Astrocyte of the hippocampus (primary cell): ENCODE results near the gene RPA1.
"Not testable (repeated sequence)": the region's sequence is repeated elsewhere in the genome, so short reads cannot be mapped to it uniquely, and the experiment has no call there.

Experiments
- DNase-seq: peaks from one replicate; pipeline ENCODE4 v3.0.0; 2011; ENCODE audit warnings: low read depth, low spot score

Gene RPA1

DNA sequence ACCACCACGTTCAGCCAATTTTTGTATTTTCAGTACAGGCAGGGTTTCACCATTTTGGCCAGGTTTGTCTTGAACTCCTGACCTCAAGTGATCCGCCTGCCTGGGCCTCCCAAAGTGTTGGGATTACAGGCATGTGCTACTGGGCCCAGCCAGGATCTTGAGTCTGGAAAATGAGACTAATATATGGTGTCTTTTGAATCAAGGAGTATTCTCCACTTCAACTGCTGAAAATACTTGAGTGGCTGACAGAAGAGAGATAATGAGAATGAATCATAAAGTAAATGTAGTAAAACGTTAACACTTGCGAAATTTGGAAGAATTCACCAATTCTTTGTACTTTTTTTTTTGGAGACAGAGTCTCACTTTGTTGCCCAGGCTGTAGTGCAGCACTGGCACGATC is 16.7 kb upstream of the RPA1 start:
- DNase-seq = no peak

DNA sequence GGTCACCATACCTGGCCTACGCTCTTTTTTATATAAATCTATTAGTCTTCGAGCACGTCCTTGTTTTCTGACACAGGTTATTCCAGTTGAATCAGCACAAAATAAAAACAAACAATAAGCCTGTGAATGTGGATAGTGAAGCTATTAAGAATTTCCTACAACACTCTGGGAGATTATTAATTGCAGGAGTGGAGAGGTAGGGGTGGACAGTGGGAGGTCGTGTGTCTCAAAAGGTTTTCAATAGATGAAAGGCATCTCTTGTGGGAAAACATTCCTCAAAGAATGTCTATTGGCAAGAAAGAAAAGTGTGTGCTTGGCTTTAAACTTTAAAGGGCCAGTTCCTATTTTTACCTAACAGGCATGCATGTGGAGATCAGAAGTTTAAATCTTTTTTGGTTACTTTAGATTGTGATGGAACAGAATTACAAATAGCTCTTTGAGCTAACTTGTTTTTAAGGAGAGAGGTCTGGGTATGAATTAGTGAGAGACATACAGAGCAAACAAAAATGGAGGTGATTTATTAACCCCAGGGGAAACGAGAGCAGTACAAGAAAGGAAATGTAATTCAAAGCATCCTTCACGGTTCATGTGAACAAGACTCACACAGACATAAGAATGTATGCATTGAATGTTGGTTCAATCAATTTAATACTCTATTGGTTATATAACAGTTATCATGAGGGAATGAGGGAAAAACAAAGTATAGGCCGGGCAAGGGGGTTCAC is 9.1 kb upstream of the RPA1 start:
- peak; percentile 64 for DNase-seq

GRCh38 chr17:1829216-1829591 is 601 bp upstream of the RPA1 start:
- DNase-seq = no peak

GRCh38 chr17:1830288-1830687 is 483 bp downstream of the RPA1 start:
- DNase-seq = peak; percentile 27

GRCh38 chr17:1834380-1835149 is 4.8 kb downstream of the RPA1 start:
- DNase-seq = no peak

DNA sequence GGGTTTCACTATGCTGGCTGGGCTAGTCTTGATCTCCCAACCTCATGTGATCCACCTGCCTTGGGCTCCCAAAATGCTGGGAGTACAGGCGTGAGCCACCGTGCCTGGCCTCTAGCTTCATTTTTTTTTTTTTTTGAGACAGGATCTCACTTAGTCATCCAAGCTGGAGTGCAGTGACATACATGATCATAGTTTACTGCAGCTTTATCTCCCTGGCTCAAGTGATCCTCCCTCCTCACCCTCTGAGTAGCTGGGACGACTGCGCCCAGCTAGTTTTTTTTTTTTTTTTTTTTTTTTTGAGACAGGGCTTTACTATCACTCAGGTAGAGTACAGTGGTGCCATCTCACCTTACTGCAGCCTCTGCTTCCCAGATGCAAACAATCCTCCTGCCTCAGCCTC is 9.7 kb downstream of the RPA1 start:
- DNase-seq = no peak

DNA sequence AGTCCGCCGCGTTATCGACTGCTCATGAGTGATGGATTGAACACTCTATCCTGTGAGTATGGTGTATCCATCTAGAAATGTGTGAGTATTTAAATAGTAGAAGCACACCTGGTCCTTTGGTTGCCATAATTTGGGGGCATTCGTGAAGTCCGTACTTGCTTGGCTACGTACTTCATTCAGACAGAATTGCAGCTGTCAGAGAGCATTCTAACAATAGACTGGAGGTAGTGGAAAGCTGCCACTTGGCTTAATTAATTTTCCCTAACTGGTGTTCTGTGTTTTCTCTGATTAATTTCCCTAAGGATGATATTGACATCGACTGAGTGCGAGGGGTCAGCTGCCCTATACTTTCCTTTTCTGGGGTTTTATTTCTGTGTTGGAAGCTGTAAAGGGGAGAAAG is 14.1 kb downstream of the RPA1 start:
- DNase-seq = no peak

- no peak for DNase-seq
Observed at GRCh38 chr17:1847191-1847590, 17.4 kb downstream of the RPA1 start.

DNA sequence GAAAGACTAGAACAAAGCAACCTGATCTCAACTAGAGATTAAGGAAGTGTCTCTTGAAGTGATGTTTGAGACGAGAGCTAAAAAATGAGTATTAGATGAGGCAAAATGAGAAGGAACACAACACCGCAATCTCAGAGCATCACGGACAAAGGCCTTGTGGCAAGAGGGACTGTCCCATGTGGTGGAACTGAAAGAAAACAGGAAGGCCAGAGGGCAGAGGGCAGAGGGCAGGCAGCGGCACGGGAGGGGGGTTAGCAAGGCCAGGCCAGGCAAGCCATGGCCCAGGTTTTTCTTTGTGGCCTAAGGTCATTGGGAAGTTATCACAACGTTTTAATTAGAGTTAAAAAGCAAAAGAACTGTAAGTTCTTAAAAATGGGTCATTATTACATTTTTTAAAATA is 22.5 kb downstream of the RPA1 start:
- DNase-seq = no peak

GRCh38 chr17:1853698-1854097 is 23.9 kb downstream of the RPA1 start:
- DNase-seq = no peak

- not testable (repeated sequence) for DNase-seq
Observed at GRCh38 chr17:1856462-1856861, 26.7 kb downstream of the RPA1 start.

- DNase-seq = no peak
Observed at GRCh38 chr17:1860978-1861377, 31.2 kb downstream of the RPA1 start.

GRCh38 chr17:1861391-1862010 is 31.7 kb downstream of the RPA1 start:
- DNase-seq = no peak

- peak; percentile 20 for DNase-seq
Observed at GRCh38 chr17:1865252-1866037, 35.6 kb downstream of the RPA1 start.

DNA sequence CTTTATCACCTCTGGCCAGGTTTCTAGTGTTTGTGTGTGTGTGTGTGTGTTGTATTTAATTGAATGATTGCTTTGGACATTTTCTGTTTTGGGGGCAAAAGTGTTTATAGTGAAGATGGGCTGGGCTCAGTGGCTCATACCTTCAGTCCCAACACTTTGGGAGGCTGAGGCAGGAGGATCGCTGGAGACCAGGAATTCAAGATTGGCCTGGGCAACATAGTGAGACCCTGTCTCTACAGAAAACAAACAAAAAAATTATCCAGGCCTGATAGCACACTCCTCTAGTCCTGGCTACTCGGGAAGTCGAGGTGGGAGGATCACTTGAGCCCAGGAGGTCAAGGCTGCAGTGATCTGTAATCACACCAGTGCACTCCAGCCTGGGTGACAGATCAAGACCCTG is 37.5 kb downstream of the RPA1 start:
- no peak for DNase-seq

DNA sequence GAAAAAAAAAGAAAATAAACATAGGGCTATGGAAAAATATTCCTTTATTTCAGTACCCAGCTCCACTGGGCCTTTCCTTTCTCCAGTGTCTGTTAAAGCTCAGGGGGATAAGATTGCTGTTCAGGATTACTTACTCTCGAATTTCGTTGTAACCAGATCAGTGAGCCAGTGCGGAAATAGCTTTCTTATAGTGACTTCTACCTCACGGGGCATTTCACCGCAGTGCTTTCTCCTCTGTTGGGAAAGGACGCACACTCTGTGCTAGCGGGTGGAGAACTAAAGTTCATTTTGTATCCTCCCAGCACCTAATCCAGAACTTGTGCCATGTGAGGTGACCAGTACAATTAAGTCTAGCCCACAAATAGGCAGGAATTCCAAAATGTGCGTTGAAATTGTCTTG is 38.3 kb downstream of the RPA1 start:
- DNase-seq = no peak

DNA sequence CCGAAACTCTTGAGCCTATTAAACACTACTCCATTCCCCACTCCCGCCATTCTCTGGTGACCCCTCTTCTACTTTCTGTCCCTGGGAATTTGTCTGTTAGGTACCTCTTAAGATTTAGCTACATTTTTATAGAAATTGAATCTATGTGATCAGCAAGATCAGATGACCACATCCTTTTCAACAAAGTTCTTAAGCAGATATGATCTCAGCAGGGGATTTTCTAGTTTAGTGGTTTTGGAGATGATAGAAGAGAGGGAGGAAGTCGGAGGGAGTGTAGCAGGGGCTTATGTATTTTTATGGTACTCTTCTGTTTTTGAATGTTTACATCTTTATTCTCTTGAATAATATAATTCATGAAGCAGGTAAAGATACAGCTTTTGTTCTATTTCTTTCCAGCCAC is 40.8 kb downstream of the RPA1 start:
- DNase-seq = no peak

GRCh38 chr17:1871756-1872155 is 42.0 kb downstream of the RPA1 start:
- DNase-seq = no peak

GRCh38 chr17:1872254-1872653 is 42.4 kb downstream of the RPA1 start:
- no peak for DNase-seq

DNA sequence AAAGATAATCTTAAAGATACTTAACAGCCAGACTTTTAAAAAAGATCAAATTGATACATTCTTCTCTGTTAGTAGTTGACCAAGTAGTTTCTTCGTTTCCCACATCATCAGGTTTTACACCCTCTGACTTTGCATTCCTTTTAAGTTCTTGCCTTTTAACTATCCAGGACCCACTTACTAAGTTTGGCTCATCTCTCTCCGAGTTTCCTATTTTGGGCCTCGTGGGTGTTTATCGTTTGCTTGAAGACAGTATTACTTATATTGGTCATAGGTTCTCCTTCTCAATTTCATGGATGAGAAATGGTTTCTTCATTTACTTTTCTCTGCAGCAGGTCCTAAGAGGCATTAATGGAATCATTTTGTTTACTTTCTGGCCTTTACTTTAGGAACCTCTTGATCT is 43.2 kb downstream of the RPA1 start:
- no peak for DNase-seq

DNA sequence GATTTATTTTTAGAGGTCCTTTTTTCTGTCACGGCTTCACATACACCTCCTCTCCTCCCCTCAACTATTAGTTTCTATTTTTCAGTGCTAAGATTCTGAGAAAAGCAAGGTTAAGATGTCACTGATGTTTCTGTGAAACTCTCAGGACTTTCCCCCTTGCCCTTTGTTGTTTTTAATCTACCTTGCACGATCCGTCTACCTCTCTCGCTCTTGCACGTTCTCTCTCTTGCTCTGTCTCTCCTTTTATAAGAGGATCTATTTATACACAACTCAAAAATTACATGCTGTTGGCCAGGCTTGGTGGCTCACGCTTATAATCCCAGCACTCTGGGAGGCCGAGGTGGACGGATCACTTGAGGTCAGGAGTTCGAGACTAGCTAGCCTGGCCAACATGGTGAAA is 43.6 kb downstream of the RPA1 start:
- DNase-seq = no peak

DNA sequence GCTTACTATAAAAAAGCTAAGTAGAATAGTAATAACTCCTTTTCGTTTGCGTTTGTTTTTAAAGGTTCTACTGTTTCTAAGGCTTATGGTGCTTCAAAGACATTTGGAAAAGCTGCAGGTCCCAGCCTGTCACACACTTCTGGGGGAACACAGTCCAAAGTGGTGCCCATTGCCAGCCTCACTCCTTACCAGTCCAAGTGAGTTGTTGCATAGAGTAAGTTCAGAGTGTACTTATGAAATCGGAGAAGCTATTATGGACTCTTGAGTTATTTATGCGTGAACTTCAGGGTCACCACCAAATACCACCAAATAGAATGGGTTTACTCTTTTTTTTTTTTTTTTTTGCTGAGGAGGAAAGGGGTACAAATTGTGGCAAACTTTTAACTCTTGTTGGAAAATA is 45.8 kb downstream of the RPA1 start:
- DNase-seq = no peak
